ENCODE data around the gene CAMK2D.

- no peak for TF ChIP-seq CTCF (IDR thresholded peaks at IDR 0.05)
- no peak for TF ChIP-seq POLR2A (IDR thresholded peaks at IDR 0.05)
These were observed 357.4 kb downstream of the CAMK2D start for GRCh38 chr4:113404167-113404571.

Data from sigmoid colon (tissue), 3 donors.